ENCODE measurements around the gene BPIFB6.
"Not testable (repeated sequence)": the region's sequence is repeated elsewhere in the genome, so short reads cannot be mapped to it uniquely, and the experiment has no call there.

Gene BPIFB6

GRCh38 chr20:33032555-33032954 is 1.1 kb downstream of the BPIFB6 start:
- DNase-seq: no peak

- DNase-seq: no peak
Observed at GRCh38 chr20:33033381-33033780, 1.9 kb downstream of the BPIFB6 start.

- no peak for DNase-seq
Observed at GRCh38 chr20:33034115-33034514, 2.7 kb downstream of the BPIFB6 start.

GRCh38 chr20:33034901-33035492 is 3.5 kb downstream of the BPIFB6 start:
- no peak for DNase-seq

- no peak for DNase-seq
Observed at GRCh38 chr20:33037456-33037855, 6.0 kb downstream of the BPIFB6 start.

- DNase-seq: no peak
Observed at GRCh38 chr20:33038243-33038642, 6.8 kb downstream of the BPIFB6 start.

GRCh38 chr20:33042430-33042829 is 11.0 kb downstream of the BPIFB6 start:
- DNase-seq: no peak

GRCh38 chr20:33042983-33043730 is 11.7 kb downstream of the BPIFB6 start:
- DNase-seq: no peak

- DNase-seq: no peak
Observed at GRCh38 chr20:33043731-33044181, 12.3 kb downstream of the BPIFB6 start.

GRCh38 chr20:33045129-33045721 is 13.8 kb downstream of the BPIFB6 start:
- not testable (repeated sequence) for DNase-seq

- DNase-seq: no peak
Observed at GRCh38 chr20:33046412-33046811, 15.0 kb downstream of the BPIFB6 start.

- no peak for DNase-seq
Observed at GRCh38 chr20:33051333-33051732, 19.9 kb downstream of the BPIFB6 start.

- no peak for DNase-seq
Observed at GRCh38 chr20:33053291-33054106, 22.1 kb downstream of the BPIFB6 start, which contains the start of gene BPIFB3. BPIFB3 (plus strand) TSS chr20:33053903; CDS start chr20:33055436, 1,533 bp downstream.

- no peak for DNase-seq
Observed at GRCh38 chr20:33054381-33054780, 22.9 kb downstream of the BPIFB6 start.

- no peak for DNase-seq
Observed at GRCh38 chr20:33054791-33055190, 23.3 kb downstream of the BPIFB6 start.

- DNase-seq: no peak
Observed at GRCh38 chr20:33059136-33059535, 27.7 kb downstream of the BPIFB6 start.

- no peak for DNase-seq
Observed at GRCh38 chr20:33059741-33060390, 28.4 kb downstream of the BPIFB6 start.

GRCh38 chr20:33061658-33062028 is 30.2 kb downstream of the BPIFB6 start:
- no peak for DNase-seq

- DNase-seq: no peak
Observed at GRCh38 chr20:33062105-33062824, 30.8 kb downstream of the BPIFB6 start.

GRCh38 chr20:33062825-33063149 is 31.3 kb downstream of the BPIFB6 start:
- DNase-seq: no peak

- no peak for DNase-seq
Observed at GRCh38 chr20:33063271-33063670, 31.8 kb downstream of the BPIFB6 start.

All from NCI-H1092 (cell line).